Measurements from ENCODE around the gene GCLC. TPM values are rescaled to one million over a fixed set of nuclear protein-coding genes. Genes with fewer than 3 reads are reported as not detected.

Gene GCLC
- total RNA-seq, 2 donors from 2014 or later = 13.5 to 26.3 TPM

DNA sequence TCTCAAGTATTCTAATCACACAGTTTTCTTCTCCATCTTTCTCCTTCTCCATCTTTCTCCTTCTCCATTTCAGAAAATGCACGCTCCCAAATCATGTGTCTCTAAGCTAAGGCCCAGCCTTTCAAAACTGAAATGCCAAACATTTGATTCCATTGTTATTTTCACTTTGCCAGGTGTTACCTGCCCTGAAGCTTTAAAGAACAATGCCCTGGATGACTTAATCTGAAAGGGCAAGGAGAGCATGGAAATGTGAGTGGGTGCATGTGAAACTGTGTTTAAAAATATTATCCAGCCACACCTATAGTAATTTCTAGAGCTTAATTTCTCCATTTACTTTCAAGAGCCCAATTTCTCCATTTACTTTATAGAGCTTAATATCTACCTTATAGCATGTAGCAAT lies 42.4 kb upstream of the GCLC start:
- no peak overlapping the region for H3K27ac ChIP-seq
- no peaks in the 10 kb centered on the region for H3K9me3 ChIP-seq
- H3K4me3 ChIP-seq = no peak overlapping the region
- no peak for DNase-seq (ENCODE audit: low spot score)
- H3K36me3 ChIP-seq = no peaks in the 10 kb centered on the region
- H3K27me3 ChIP-seq = no peaks in the 10 kb centered on the region
- TF ChIP-seq CTCF (IDR thresholded peaks at IDR 0.05) = no peak
- H3K4me1 ChIP-seq = no peaks in the 10 kb centered on the region

GRCh38 chr6:53585208-53585900 lies 40.5 kb upstream of the GCLC start:
- DNase-seq (ENCODE audit: low spot score) = no peak
- H3K36me3 ChIP-seq = no peaks in the 10 kb centered on the region
- H3K27ac ChIP-seq = no peak overlapping the region
- TF ChIP-seq CTCF (IDR thresholded peaks at IDR 0.05) = no peak
- no peak overlapping the region for H3K4me3 ChIP-seq
- no peaks in the 10 kb centered on the region for H3K27me3 ChIP-seq
- no peaks in the 10 kb centered on the region for H3K9me3 ChIP-seq
- H3K4me1 ChIP-seq = no peaks in the 10 kb centered on the region

- H3K36me3 ChIP-seq = no peaks in the 10 kb centered on the region
- no peak overlapping the region for H3K4me3 ChIP-seq
- no peak for TF ChIP-seq CTCF (IDR thresholded peaks at IDR 0.05)
- H3K27me3 ChIP-seq = no peaks in the 10 kb centered on the region
- no peak for DNase-seq (ENCODE audit: low spot score)
- no peaks in the 10 kb centered on the region for H3K9me3 ChIP-seq
- H3K4me1 ChIP-seq = no peaks in the 10 kb centered on the region
- H3K27ac ChIP-seq = no peak overlapping the region
These were observed 39.8 kb upstream of the GCLC start for GRCh38 chr6:53584726-53585125.

- no peak for TF ChIP-seq CTCF (IDR thresholded peaks at IDR 0.05)
- no peak for DNase-seq (ENCODE audit: low spot score)
- Histone ChIP-seq H3K27ac (no peak overlapping the region), H3K4me3 (no peak overlapping the region), H3K9me3 (no peaks in the 10 kb centered on the region), H3K4me1 (no peaks in the 10 kb centered on the region), H3K36me3 (no peaks in the 10 kb centered on the region), H3K27me3 (no peaks in the 10 kb centered on the region)
These were observed 38.5 kb upstream of the GCLC start for GRCh38 chr6:53583451-53583850.

GRCh38 chr6:53582963-53583362 lies 38.1 kb upstream of the GCLC start:
- Histone ChIP-seq H3K27me3 (no peaks in the 10 kb centered on the region), H3K9me3 (no peaks in the 10 kb centered on the region), H3K4me3 (no peak overlapping the region), H3K27ac (no peak overlapping the region), H3K4me1 (no peaks in the 10 kb centered on the region), H3K36me3 (no peaks in the 10 kb centered on the region)
- no peak for DNase-seq (ENCODE audit: low spot score)
- no peak for TF ChIP-seq CTCF (IDR thresholded peaks at IDR 0.05)

DNA sequence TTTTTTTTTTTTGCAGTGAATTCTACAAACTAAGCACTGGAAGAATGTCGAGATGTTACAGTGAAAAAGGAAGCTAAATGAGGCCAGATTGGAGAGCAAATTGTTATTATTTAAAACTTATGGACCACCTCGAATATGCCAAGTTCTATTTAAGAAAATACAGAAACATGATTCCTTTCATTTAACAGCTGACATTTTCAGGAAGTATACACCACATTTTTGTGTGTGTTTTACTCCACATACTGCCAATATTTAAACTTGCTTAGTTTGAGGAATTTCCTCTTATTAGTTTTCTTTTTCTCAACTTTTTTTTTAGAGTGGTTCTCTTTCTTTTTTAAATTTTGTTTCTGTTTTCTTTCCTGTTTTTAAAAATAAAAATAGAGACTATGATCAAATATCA lies 37.0 kb upstream of the GCLC start:
- TF ChIP-seq CTCF (IDR thresholded peaks at IDR 0.05) = no peak
- H3K4me3 ChIP-seq = no peak overlapping the region
- H3K9me3 ChIP-seq = no peaks in the 10 kb centered on the region
- no peak for DNase-seq (ENCODE audit: low spot score)
- no peaks in the 10 kb centered on the region for H3K27me3 ChIP-seq
- H3K36me3 ChIP-seq = no peaks in the 10 kb centered on the region
- no peak overlapping the region for H3K27ac ChIP-seq
- no peaks in the 10 kb centered on the region for H3K4me1 ChIP-seq

Measured in right atrium auricular region (tissue), 2 donors.